ENCODE measurements around the gene DHCR7.

DHCR7 gene

GRCh38 chr11:71448257-71449171, at the start of gene DHCR7:
TSS of gene DHCR7 (minus strand) at chr11:71448393. CDS start at chr11:71444952, 3,441 bp downstream.
- peak; percentile 86 for DNase-seq (ENCODE audit: low read depth)

GRCh38 chr11:71496421-71496820, 48.2 kb upstream of the DHCR7 start:
- no peak for DNase-seq (ENCODE audit: low read depth)

GRCh38 chr11:71495286-71496230, 47.4 kb upstream of the DHCR7 start:
- DNase-seq (ENCODE audit: low read depth), result no peak

GRCh38 chr11:71491940-71492339, 43.7 kb upstream of the DHCR7 start:
- no peak for DNase-seq (ENCODE audit: low read depth)

GRCh38 chr11:71491531-71491930, 43.3 kb upstream of the DHCR7 start:
- DNase-seq (ENCODE audit: low read depth), result no peak

- DNase-seq (ENCODE audit: low read depth), result no peak
These were observed 42.7 kb upstream of the DHCR7 start for GRCh38 chr11:71490731-71491390.

- no peak for DNase-seq (ENCODE audit: low read depth)
These were observed 42.0 kb upstream of the DHCR7 start for GRCh38 chr11:71490044-71490730.

GRCh38 chr11:71489311-71490043, 41.3 kb upstream of the DHCR7 start:
- no peak for DNase-seq (ENCODE audit: low read depth)

- DNase-seq (ENCODE audit: low read depth), result no peak
These were observed 40.6 kb upstream of the DHCR7 start for GRCh38 chr11:71488681-71489270.

- no peak for DNase-seq (ENCODE audit: low read depth)
These were observed 38.1 kb upstream of the DHCR7 start for GRCh38 chr11:71486320-71486719.

GRCh38 chr11:71485466-71485865, 37.3 kb upstream of the DHCR7 start:
- DNase-seq (ENCODE audit: low read depth), result no peak

- no peak for DNase-seq (ENCODE audit: low read depth)
These were observed 36.8 kb upstream of the DHCR7 start for GRCh38 chr11:71485063-71485399.

- no peak for DNase-seq (ENCODE audit: low read depth)
These were observed 36.3 kb upstream of the DHCR7 start for GRCh38 chr11:71484248-71485062.

GRCh38 chr11:71483692-71484091, 35.5 kb upstream of the DHCR7 start:
- no peak for DNase-seq (ENCODE audit: low read depth)

GRCh38 chr11:71482746-71483364, 34.7 kb upstream of the DHCR7 start:
- no peak for DNase-seq (ENCODE audit: low read depth)

- DNase-seq (ENCODE audit: low read depth), result no peak
These were observed 34.0 kb upstream of the DHCR7 start for GRCh38 chr11:71482216-71482615.

GRCh38 chr11:71481101-71481960, 33.1 kb upstream of the DHCR7 start:
- no peak for DNase-seq (ENCODE audit: low read depth)

- no peak for DNase-seq (ENCODE audit: low read depth)
These were observed 30.3 kb upstream of the DHCR7 start for GRCh38 chr11:71478528-71478840.
